H9 (cell line): ENCODE data around the gene C9. TPM values are rescaled to one million over a fixed set of nuclear protein-coding genes. Genes with fewer than 3 reads are reported as not detected.

ENCODE experiments used
- DNase-seq: peaks from one replicate; pipeline ENCODE4 v3.0.0-alpha.2; 2017
- H2AFZ ChIP-seq: one replicate; pipeline ENCODE4 v1.6.1; 2013; ENCODE audit warnings: mild to moderate bottlenecking, low read length, control low read depth, moderate library complexity
- H2AK5ac ChIP-seq: 2 replicates; pipeline ENCODE4 v1.6.1; 2013; ENCODE audit warnings: low read length, control low read depth, mixed read lengths; ENCODE audit not compliant: insufficient read length
- H2BK120ac ChIP-seq: one replicate; pipeline ENCODE4 v1.6.1; 2013; ENCODE audit warnings: low read depth, mild to moderate bottlenecking, low read length, control low read depth, inconsistent platforms; ENCODE audit not compliant: poor library complexity, severe bottlenecking
- H2BK12ac ChIP-seq: 2 replicates; pipeline ENCODE4 v1.6.1; 2013; ENCODE audit warnings: low read length, control low read depth, mixed read lengths, low read depth; ENCODE audit not compliant: insufficient read length
- H2BK15ac ChIP-seq: 2 replicates; pipeline ENCODE4 v1.6.1; 2013; ENCODE audit warnings: low read depth, low read length, control low read depth
- H2BK20ac ChIP-seq: one replicate; pipeline ENCODE4 v1.6.1; 2013; ENCODE audit warnings: low read depth, mild to moderate bottlenecking, low read length, control low read depth, inconsistent platforms; ENCODE audit not compliant: poor library complexity, severe bottlenecking
- H2BK5ac ChIP-seq: 2 replicates; pipeline ENCODE4 v1.6.1; 2013; ENCODE audit warnings: low read length, control low read depth, mixed read lengths; ENCODE audit not compliant: insufficient read length
- H3K14ac ChIP-seq: 2 replicates; pipeline ENCODE4 v1.6.1; 2013; ENCODE audit warnings: low read length, control low read depth; ENCODE audit not compliant: insufficient read depth
- H3K18ac ChIP-seq: 2 replicates; pipeline ENCODE4 v1.6.1; 2013; ENCODE audit warnings: low read depth, mild to moderate bottlenecking, mixed read lengths, low read length, control low read depth; ENCODE audit not compliant: insufficient read length
- H3K23ac ChIP-seq: 2 replicates; pipeline ENCODE4 v1.6.1; 2013; ENCODE audit warnings: low read length, control low read depth, mixed read lengths, low read depth; ENCODE audit not compliant: insufficient read length
- H3K23me2 ChIP-seq: 2 replicates; pipeline ENCODE4 v1.6.1; 2013; ENCODE audit warnings: low read depth, mild to moderate bottlenecking, mixed read lengths, low read length, control low read depth; ENCODE audit not compliant: insufficient read length, poor library complexity, severe bottlenecking
- H3K27ac ChIP-seq: 2 replicates; pipeline ENCODE4 v1.5.1; 2013; ENCODE audit warnings: low read length, control low read depth, mixed read lengths, low read depth; ENCODE audit not compliant: insufficient read length
- H3K27me3 ChIP-seq: 2 replicates; pipeline ENCODE4 v1.6.1; 2013; ENCODE audit warnings: low read length, control low read depth, inconsistent platforms; ENCODE audit not compliant: insufficient read depth
- H3K4ac ChIP-seq: 2 replicates; pipeline ENCODE4 v1.6.1; 2013; ENCODE audit warnings: low read depth, mild to moderate bottlenecking, control low read depth, inconsistent platforms, low read length, moderate library complexity
- H3K4me1 ChIP-seq: 2 replicates; pipeline ENCODE4 v1.6.1; 2013; ENCODE audit warnings: low read length, control low read depth, inconsistent platforms; ENCODE audit not compliant: insufficient read depth
- H3K4me2 ChIP-seq: 2 replicates; pipeline ENCODE4 v1.6.1; 2013; ENCODE audit warnings: low read length, control low read depth, mixed read lengths; ENCODE audit not compliant: insufficient read length, insufficient read depth
- H3K56ac ChIP-seq: 2 replicates; pipeline ENCODE4 v1.6.1; 2013; ENCODE audit warnings: low read depth, mild to moderate bottlenecking, mixed read lengths, low read length, control low read depth; ENCODE audit not compliant: insufficient read length
- H3K79me1 ChIP-seq: 2 replicates; pipeline ENCODE4 v1.6.1; 2013; ENCODE audit warnings: low read depth, mild to moderate bottlenecking, moderate library complexity, low read length, control low read depth, inconsistent platforms; ENCODE audit not compliant: insufficient read depth, poor library complexity, severe bottlenecking
- H3K79me2 ChIP-seq: 2 replicates; pipeline ENCODE4 v1.6.1; 2013; ENCODE audit warnings: low read length, control low read depth, inconsistent platforms; ENCODE audit not compliant: insufficient read depth
- H3K9ac ChIP-seq: 2 replicates; pipeline ENCODE4 v1.6.1; 2013; ENCODE audit warnings: low read length, control low read depth, mixed read lengths; ENCODE audit not compliant: insufficient read length; ENCODE audit errors: extremely low read depth
- H3K9me3 ChIP-seq: one replicate; pipeline ENCODE4 v1.6.1; 2013; ENCODE audit warnings: low read depth, low read length, inconsistent platforms; ENCODE audit not compliant: control insufficient read depth
- H3T11ph ChIP-seq: one replicate; pipeline ENCODE4 v1.6.1; 2013; ENCODE audit warnings: mild to moderate bottlenecking, low read length, control low read depth, inconsistent platforms
- H4K20me1 ChIP-seq: one replicate; pipeline ENCODE4 v1.6.1; 2013; ENCODE audit not compliant: control insufficient read depth, insufficient read length, insufficient read depth
- H4K5ac ChIP-seq: 2 replicates; pipeline ENCODE4 v1.6.1; 2013; ENCODE audit warnings: low read depth, mild to moderate bottlenecking, mixed read lengths, low read length, control low read depth; ENCODE audit not compliant: insufficient read length
- H4K8ac ChIP-seq: replicated peaks from 2 replicates; pipeline ENCODE4 v1.6.1; 2013; ENCODE audit warnings: low read length, control low read depth, mixed read lengths, low read depth; ENCODE audit not compliant: insufficient read length
- H4K91ac ChIP-seq: 2 replicates; pipeline ENCODE4 v1.6.1; 2013; ENCODE audit warnings: low read depth, mild to moderate bottlenecking, moderate library complexity, mixed read lengths, low read length, control low read depth; ENCODE audit not compliant: insufficient read length
- H3K27ac Mint-ChIP-seq, 3 experiments: 2 replicates in 2 of 3; 3 replicates in 1 of 3; pipeline ENCODE4 v1.8.0; 2020 to 2021; ENCODE audit warnings: mixed read lengths in 3 of 3, mild to moderate bottlenecking in 1 of 3, moderate library complexity in 1 of 3
- H3K27me3 Mint-ChIP-seq: 2 replicates; pipeline ENCODE4 v1.8.0; 2021; ENCODE audit warnings: low read depth, mild to moderate bottlenecking, moderate library complexity, mixed read lengths
- H3K36me3 Mint-ChIP-seq, 3 experiments: 2 replicates in 2 of 3; 3 replicates in 1 of 3; pipeline ENCODE4 v1.8.0; 2020 to 2021; ENCODE audit warnings: low read depth in 3 of 3, mixed read lengths in 3 of 3; ENCODE audit not compliant: insufficient read depth in 1 of 3
- H3K4me1 Mint-ChIP-seq, 2 experiments: 2 replicates each; pipeline ENCODE4 v1.8.0; 2020; ENCODE audit warnings: mixed read lengths in 2 of 2
- H3K4me3 Mint-ChIP-seq, 2 experiments: 2 replicates in 1 of 2; 3 replicates in 1 of 2; pipeline ENCODE4 v1.8.0; 2020 to 2021; ENCODE audit warnings: mild to moderate bottlenecking in 2 of 2, mixed read lengths in 2 of 2, moderate library complexity in 1 of 2
- H3K9me3 Mint-ChIP-seq, 2 experiments: 2 replicates in 1 of 2; 3 replicates in 1 of 2; pipeline ENCODE4 v1.8.0; 2020; ENCODE audit warnings: mild to moderate bottlenecking in 2 of 2, mixed read lengths in 2 of 2, moderate library complexity in 1 of 2
- CTCF ChIP-seq: fragments of 200-600 bp; sonication (generic); conservative IDR thresholded peaks from 3 replicates; pipeline ENCODE4 v1.8.0; 2021; ENCODE audit warnings: antibody characterized with exemption, mild to moderate bottlenecking
- WGBS: extraction: QIAGEN DNeasy Blood & Tissue Kit; methylation state at CpG from one replicate; pipeline ENCODE4 v1.1.7; 2013; ENCODE audit warnings: missing lambda C conversion rate, low lambda C conversion rate, mixed read lengths; ENCODE audit not compliant: insufficient read length; ENCODE audit errors: extremely low coverage; 5-methylcytosine and 5-hydroxymethylcytosine counted together
- total RNA-seq: library from RNA; stranded (reverse); gene quantifications from 2 replicates; pipeline ENCODE4 v1.2.1, GENCODE V29; 2021

The C9 gene
- total RNA-seq, 1 experiment from 2014 or later: not detected

GRCh38 chr5:39361306-39361705 lies 3.0 kb downstream of the C9 start:
- H2AFZ ChIP-seq: no peak overlapping the region
- no peaks in the 10 kb centered on the region; the same call in 1 of the 2 replicates for H3K4me1 ChIP-seq
- H3K9ac ChIP-seq: no peak overlapping the region
- H2AK5ac ChIP-seq: no peak overlapping the region
- H3K4ac ChIP-seq: no peak overlapping the region
- no peak overlapping the region for H2BK120ac ChIP-seq
- no peak overlapping the region for H3K23ac ChIP-seq
- no peak overlapping the region for H4K5ac ChIP-seq
- H3K79me1 ChIP-seq: no peaks in the 10 kb centered on the region
- H3K4me2 ChIP-seq: no peak overlapping the region
- H3T11ph ChIP-seq: no peak overlapping the region
- H3K27ac Mint-ChIP-seq: peak overlapping the region in 1 of 3 experiments; percentile 14; a peak in 1 of 7 replicates
- no peaks in the 10 kb centered on the region for H3K27me3 ChIP-seq
- H2BK20ac ChIP-seq: no peak overlapping the region
- H3K27me3 Mint-ChIP-seq: no peaks in the 10 kb centered on the region
- no CpG with 5 or more reads among the region's 4 CpGs for WGBS
- no peak overlapping the region for H3K14ac ChIP-seq
- no peaks in the 10 kb centered on the region for H4K20me1 ChIP-seq
- H3K23me2 ChIP-seq: no peaks in the 10 kb centered on the region
- peaks cover 20 to 24% of the 10 kb centered on the region in 2 experiments for H3K4me1 Mint-ChIP-seq
- no peak overlapping the region for H3K56ac ChIP-seq
- H2BK5ac ChIP-seq: no peak overlapping the region
- H3K9me3 ChIP-seq: no peaks in the 10 kb centered on the region
- peaks cover 6 to 18% of the 10 kb centered on the region in 2 experiments; a peak in 4 of 5 replicates for H3K9me3 Mint-ChIP-seq
- H3K18ac ChIP-seq: no peak overlapping the region
- no peak overlapping the region for H3K4me3 Mint-ChIP-seq
- TF ChIP-seq CTCF: no peak
- H4K8ac ChIP-seq: no peak overlapping the region
- no peak overlapping the region for H3K27ac ChIP-seq
- no peak overlapping the region for H2BK15ac ChIP-seq
- no peak overlapping the region for H4K91ac ChIP-seq
- DNase-seq: no peak
- no peak overlapping the region for H2BK12ac ChIP-seq
- no peaks in the 10 kb centered on the region for H3K79me2 ChIP-seq
- peaks cover 0 to 8% (median 8%) of the 10 kb centered on the region in 3 experiments; a peak in 3 of 7 replicates for H3K36me3 Mint-ChIP-seq
